ENCODE data around the gene ARHGEF3.
"Not testable (repeated sequence)": the region's sequence is repeated elsewhere in the genome, so short reads cannot be mapped to it uniquely, and the experiment has no call there.

The ARHGEF3 gene

GRCh38 chr3:56720849-56721248 lies 80.9 kb downstream of the ARHGEF3 start:
- DNase-seq, result no peak

GRCh38 chr3:56718809-56719208 lies 82.9 kb downstream of the ARHGEF3 start:
- DNase-seq, result not testable (repeated sequence)

DNA sequence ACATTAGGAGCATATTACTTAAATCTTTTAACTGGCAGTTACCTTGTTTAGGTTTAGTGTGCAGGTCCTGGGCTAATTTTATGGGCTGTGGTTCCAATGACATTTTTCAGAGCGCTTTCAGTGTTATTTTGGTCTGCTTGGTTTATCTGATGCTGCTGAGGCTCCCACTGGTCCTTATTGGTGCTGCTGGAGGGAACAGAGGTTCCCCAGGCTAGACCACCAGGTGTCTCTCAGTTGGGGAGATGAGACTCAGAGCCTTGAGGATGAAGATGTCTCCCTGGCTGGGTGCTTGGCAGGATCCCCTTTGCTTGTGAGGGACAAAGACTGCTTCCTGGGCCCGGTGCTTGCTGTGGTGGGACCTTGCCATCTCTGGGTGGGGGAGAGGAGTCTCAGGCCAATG lies 90.4 kb downstream of the ARHGEF3 start:
- no peak for DNase-seq

DNA sequence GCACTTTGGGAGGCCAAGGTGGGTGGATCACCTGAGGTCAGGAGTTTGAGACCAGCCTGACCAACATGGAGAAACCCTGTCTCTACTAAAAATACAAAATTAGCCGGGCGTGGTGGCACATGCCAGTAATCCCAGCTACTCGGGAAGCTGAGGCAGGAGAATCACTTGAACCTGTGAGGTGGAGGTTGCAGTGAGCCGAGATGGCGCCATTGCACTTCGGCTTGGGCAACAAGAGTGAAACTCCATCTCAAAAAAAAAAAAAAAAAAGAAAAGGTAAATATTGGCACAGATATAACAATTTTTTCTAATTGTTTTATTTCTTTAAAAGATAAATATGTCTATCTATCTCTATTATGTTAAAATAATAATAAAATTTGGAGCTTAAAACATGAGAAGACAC lies 94.3 kb downstream of the ARHGEF3 start:
- DNase-seq, result not testable (repeated sequence)

DNA sequence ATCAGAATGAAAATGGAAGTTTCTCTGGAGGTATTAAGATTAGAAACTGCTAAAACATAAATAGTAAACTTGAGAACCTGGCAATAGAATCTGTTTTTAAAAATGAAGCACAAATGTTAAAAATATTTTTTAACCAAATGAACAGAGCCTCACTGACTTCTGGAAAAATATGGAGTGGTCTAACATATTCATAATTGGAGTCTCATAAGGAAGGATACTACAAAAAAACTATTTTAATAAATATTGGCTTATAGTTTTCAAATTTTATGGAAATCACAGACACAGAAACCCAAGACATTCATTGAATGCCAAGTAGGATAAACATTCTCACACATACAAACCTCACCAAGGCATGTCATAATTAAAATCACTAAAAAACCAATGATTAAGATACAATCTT lies 95.1 kb downstream of the ARHGEF3 start:
- DNase-seq, result no peak

GRCh38 chr3:56704706-56705105 lies 97.0 kb downstream of the ARHGEF3 start:
- no peak for DNase-seq

DNA sequence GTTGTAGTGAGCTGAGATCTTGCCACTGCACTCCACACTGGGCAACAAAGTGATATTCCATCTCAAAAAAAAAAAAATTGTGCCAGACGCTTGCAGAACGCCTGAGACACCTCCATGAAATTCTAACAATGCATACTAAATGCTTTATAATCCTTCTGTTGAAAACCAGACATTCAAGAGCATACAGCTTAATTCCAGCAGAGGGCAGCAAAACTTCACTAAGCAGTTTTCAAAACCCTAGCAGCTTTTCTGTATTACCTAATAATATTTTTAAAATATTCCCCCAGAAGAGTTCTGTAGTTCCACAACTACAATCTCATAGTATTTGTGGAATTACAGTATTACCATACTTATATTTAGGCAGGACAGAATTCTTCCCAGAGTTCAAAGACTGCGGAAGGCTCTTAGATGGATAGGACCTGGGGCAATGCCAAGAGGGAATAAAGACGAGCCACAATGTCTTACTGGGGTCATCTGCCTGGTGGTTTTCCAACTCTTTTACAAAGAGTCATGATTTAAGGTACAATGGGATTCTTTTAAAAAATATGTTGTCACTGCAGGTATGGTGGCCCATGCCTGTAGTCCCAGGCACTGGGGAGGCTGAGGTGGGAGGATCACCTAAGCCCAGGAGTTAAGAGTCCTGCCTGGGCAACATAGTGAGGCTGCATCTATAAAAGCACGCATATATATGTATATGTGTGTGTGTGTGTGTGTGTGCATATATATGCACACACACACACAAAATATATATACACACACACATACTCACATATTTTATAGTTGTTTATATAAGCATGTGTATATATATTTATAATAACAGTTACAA lies 99.0 kb downstream of the ARHGEF3 start:
- DNase-seq, result peak; percentile 45 to 66

GRCh38 chr3:56700151-56700550 lies 101.6 kb downstream of the ARHGEF3 start:
- no peak for DNase-seq

- no peak for DNase-seq
Measured at GRCh38 chr3:56694867-56695683, 106.7 kb downstream of the ARHGEF3 start.

- no peak for DNase-seq
Measured at GRCh38 chr3:56693750-56694149, 108.0 kb downstream of the ARHGEF3 start.

DNA sequence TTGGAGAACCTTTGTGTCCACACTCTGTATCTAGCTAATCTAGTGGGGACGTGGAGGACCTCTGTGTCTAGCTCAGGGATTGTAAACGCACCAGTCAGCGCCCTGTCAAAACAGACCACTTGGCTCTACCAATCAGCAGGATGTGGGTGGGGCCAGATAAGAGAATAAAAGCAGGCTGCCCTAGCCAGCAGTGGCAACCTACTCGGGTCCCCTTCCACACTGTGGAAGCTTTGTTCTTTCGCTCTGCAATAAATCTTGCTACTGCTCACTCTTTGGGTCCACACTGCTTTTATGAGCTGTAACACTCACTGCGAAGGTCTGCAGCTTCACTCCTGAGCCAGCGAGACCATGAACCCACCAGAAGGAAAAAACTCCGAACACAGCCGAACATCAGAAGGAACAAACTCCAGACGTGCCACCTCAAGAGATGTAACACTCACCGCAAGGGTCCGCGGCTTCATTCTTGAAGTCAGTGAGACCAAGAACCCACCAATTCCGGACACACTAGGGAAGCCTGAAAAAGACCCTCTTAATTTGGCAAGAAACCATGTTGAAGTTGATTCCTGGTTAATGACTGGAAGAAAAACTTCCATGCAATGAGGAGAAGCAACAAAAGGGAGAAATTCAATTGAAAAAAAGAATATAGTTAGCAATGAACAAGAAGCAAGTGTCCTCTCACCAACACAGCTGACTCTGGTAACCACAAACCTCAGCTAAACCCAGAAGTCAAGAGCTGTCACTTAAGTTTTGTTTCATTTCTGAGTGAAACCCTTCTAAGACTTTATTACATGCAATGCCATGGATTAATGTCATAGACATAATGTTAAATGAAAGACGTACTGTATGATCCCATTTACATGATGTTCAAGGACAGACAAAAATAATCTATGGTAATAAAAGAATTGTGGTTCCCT lies 109.0 kb downstream of the ARHGEF3 start:
- DNase-seq, result peak in 1 of 2 donors; percentile 25

DNA sequence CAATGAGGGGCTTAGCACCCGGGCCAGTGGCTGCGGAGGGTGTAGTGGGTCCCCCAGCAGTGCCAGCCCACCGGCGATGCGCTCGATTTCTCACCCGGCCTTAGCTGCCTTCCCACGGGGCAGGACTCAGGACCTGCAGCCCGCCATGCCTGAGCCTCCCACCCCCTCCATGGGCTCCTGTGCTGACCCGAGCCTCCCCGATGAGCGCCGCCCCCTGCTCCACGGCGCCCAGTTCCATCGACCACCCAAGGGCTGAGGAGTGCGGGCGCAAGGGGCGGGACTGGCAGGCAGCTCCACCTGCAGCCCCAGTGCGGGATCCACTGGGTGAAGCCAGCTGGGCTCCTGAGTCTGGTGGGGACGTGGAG lies 109.8 kb downstream of the ARHGEF3 start:
- DNase-seq, result not testable (repeated sequence)

GRCh38 chr3:56691165-56692000 lies 110.4 kb downstream of the ARHGEF3 start:
- no peak for DNase-seq

GRCh38 chr3:56689303-56689702 lies 112.4 kb downstream of the ARHGEF3 start:
- no peak for DNase-seq

- no peak for DNase-seq
Measured at GRCh38 chr3:56688191-56688590, 113.6 kb downstream of the ARHGEF3 start.

DNA sequence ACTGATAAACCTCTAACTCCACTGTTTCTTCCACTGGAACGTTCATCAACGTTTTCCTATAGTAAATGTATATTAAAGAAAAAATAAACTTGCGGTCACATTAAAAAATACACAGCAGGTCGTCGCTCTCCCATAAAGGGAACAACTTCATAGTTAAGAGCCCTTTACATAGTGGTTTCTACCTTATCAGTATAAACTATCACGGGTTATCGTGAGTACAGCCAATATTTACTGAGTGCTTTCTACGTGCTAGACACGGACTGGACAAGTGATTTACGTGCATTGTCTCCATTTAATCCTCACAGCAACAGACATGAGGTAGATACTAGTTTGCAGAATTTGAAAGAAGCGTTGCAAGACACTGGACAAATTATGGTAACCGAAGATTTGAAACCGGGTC lies 117.7 kb downstream of the ARHGEF3 start:
- DNase-seq, result no peak

GRCh38 chr3:56683122-56683817 lies 118.5 kb downstream of the ARHGEF3 start, which contains the start of gene TASOR:
TASOR (minus strand) TSS chr3:56683265; CDS start chr3:56683006, 259 bp downstream.
- peak; percentile 85 to 86 for DNase-seq

DNA sequence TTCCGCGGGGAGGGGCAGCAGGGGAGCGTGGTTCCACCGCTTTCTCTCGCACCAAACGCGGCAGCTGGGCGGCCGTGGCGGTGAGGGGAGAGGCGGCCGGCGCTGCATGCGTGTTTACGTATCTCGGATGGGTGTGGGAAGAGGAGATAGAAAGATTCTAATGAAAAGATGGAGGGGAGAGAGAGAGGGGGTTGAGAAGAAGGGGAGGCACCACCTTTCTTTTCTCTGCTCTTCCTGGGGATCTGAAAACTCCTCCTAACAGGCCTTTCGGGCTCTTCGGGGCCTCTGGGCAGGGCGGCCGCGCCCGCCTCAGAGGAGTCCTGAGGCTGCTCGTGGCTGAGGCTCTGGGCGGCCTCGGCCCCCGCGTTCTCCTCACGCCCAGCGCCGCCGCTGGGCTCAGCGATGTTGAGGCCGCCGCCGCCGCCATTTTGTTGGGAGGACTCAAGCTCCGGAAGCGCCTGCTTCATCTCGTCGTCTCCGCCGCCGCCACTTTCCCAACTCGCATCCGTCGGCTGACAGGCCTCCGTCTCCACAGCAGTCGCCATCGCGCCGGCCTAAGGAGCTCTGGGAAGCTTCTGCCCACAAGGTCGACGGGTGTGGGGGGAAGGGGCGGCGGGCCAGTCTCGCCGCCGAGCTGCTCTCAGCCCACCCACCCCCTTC lies 119.2 kb downstream of the ARHGEF3 start:
- peak; percentile 68 to 76 for DNase-seq

GRCh38 chr3:56681984-56682461 lies 119.7 kb downstream of the ARHGEF3 start:
- DNase-seq, result no peak

DNA sequence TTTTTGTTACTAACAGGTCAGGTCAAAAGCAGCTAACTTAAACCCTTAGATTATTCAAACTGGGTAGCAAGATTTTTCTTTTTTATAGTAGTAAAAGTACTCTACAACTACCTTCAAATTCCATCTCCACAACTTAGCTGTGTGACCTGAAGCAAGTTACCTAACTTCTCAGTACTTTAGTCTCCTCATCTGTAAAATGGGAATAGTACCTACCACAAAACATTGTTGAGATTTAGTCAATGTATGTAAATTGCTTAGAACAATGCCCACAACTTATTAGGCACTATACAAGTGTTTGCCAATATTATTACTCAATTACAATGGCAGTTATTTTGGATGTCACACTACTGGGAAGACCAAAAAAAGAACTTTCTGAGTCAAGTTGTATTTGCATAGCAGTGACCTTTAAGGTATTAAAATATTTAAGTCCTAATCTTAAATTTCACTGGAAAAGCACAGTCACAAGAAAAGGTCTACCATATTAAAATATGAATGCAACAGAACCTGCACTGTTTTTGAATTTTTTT lies 121.6 kb downstream of the ARHGEF3 start:
- DNase-seq, result no peak

Measured in activated CD4-positive, alpha-beta T cell treated with anti-CD3 and anti-CD28 coated beads for 4 hours (primary cell).